Astrocyte (in vitro differentiated cells and primary cell): ENCODE data around the gene FOSL2. TPM values are rescaled to one million over a fixed set of nuclear protein-coding genes. Genes with fewer than 3 reads are reported as not detected.

Source experiments
- DNase-seq: peaks from one replicate; pipeline ENCODE4 v3.0.0-alpha.2; 2010; ENCODE audit warnings: low read depth
- FAIRE-seq: peaks from 2 replicates; lab custom pipeline; 2011; peaks lifted over from hg19 to GRCh38; lab: Jason Lieb, UNC
- H2AFZ ChIP-seq: 2 replicates; pipeline ENCODE4 v1.6.0; 2012; ENCODE audit warnings: low read depth, low read length, inconsistent platforms
- H3K27ac ChIP-seq: 2 replicates; pipeline ENCODE4 v1.5.1; 2011; ENCODE audit warnings: low read depth, low read length, inconsistent platforms
- H3K27me3 ChIP-seq: 2 replicates; pipeline ENCODE4 v1.6.0; 2011; ENCODE audit warnings: low read length, inconsistent platforms; ENCODE audit not compliant: insufficient read depth
- H3K36me3 ChIP-seq: 2 replicates; pipeline ENCODE4 v1.5.1; 2011; ENCODE audit warnings: low read length, inconsistent platforms; ENCODE audit not compliant: insufficient read depth
- H3K4me1 ChIP-seq: 2 replicates; pipeline ENCODE4 v1.5.1; 2011; ENCODE audit warnings: low read length, inconsistent platforms; ENCODE audit not compliant: insufficient read depth
- H3K4me2 ChIP-seq: 2 replicates; pipeline ENCODE4 v1.6.0; 2012; ENCODE audit warnings: low read length, inconsistent platforms
- H3K4me3 ChIP-seq: 2 replicates; pipeline ENCODE4 v1.5.1; 2011; ENCODE audit warnings: low read depth, mild to moderate bottlenecking, low read length, inconsistent platforms; ENCODE audit not compliant: insufficient read depth
- H3K79me2 ChIP-seq: 2 replicates; pipeline ENCODE4 v1.6.0; 2012; ENCODE audit warnings: mild to moderate bottlenecking, low read length, inconsistent platforms; ENCODE audit not compliant: insufficient read depth
- H3K9ac ChIP-seq: 2 replicates; pipeline ENCODE4 v1.6.0; 2012; ENCODE audit warnings: mild to moderate bottlenecking, low read length, inconsistent platforms
- H3K9me3 ChIP-seq: 2 replicates; pipeline ENCODE4 v1.5.1; 2012; ENCODE audit warnings: low read depth, mild to moderate bottlenecking, low read length, inconsistent platforms; ENCODE audit not compliant: insufficient read depth
- H4K20me1 ChIP-seq: 2 replicates; pipeline ENCODE4 v1.6.0; 2012; ENCODE audit warnings: low read length, inconsistent platforms; ENCODE audit not compliant: insufficient read depth
- H3K27ac Mint-ChIP-seq: one replicate; pipeline ENCODE4 v1.8.0; 2021; ENCODE audit warnings: mild to moderate bottlenecking, mixed read lengths; ENCODE audit not compliant: unreplicated experiment
- H3K27me3 Mint-ChIP-seq: one replicate; pipeline ENCODE4 v1.8.0; 2021; ENCODE audit warnings: low read depth, mixed read lengths; ENCODE audit not compliant: unreplicated experiment
- H3K36me3 Mint-ChIP-seq: one replicate; pipeline ENCODE4 v1.8.0; 2021; ENCODE audit warnings: low read depth, mixed read lengths; ENCODE audit not compliant: unreplicated experiment
- H3K4me1 Mint-ChIP-seq: one replicate; pipeline ENCODE4 v1.8.0; 2021; ENCODE audit warnings: low read depth, mixed read lengths; ENCODE audit not compliant: unreplicated experiment
- H3K4me3 Mint-ChIP-seq: one replicate; pipeline ENCODE4 v1.8.0; 2021; ENCODE audit warnings: mild to moderate bottlenecking, moderate library complexity, mixed read lengths; ENCODE audit not compliant: unreplicated experiment
- H3K9me3 Mint-ChIP-seq: one replicate; pipeline ENCODE4 v1.8.0; 2021; ENCODE audit warnings: mild to moderate bottlenecking, mixed read lengths; ENCODE audit not compliant: unreplicated experiment
- EZH2 ChIP-seq: IDR thresholded peaks from 2 replicates; pipeline ENCODE4 v1.6.1; 2012; ENCODE audit warnings: mild to moderate bottlenecking, low read length, inconsistent platforms; ENCODE audit not compliant: insufficient read depth
- total RNA-seq: library from RNA; stranded (reverse); gene quantifications from 2 replicates; pipeline ENCODE4 v1.2.1, GENCODE V29; 2021
- TF ChIP-seq, protein P1 (sequence below): IDR thresholded peaks from 2 replicates; pipeline ENCODE4 v1.5.1; 2011; ENCODE audit warnings: low read depth, mild to moderate bottlenecking, inconsistent platforms, low read length, moderate library complexity; ENCODE audit not compliant: insufficient read depth

The FOSL2 gene
- total RNA-seq, 1 donor from 2014 or later, result 158 TPM

DNA sequence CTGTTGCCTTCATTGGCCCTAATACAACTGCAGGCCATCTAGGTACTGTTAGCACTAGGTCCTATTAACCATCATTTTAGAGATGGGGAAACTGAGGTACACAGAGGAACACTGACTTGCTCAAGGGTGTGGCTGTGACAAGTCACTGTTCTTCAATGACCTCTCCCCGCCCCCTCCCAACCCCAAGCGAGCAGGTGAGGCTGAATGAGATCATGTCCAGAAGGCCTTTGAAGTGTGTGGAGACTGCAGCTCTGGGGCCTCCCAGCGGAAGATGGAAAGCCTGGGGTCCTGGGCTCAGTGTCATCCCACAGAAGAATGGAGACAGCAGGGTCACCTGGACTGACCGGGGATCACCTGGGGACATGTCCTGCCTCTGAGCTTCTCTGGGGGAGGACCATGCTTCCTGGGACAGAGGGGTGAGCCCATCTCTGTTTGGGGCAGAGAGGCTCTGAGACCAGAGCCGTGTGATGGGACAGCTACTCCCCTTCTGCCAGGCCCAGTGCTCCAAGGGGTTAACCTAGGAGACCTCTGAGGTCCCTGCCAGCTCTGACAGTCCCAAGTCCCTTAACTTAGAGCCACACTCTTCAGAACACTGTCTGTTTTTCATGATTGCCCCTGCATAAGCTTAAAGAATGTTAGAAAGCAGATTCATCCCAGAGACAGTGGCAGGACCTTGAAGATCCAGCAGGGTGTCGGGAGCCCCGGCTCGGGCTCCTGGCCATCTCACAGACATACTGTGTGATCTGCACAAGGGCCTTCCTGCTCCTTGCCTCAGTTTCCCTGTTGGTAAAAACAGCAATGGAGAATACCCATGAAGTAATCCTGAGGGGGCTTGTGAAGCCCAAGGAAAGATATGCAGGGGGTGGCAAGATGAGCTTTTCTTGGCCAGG lies 16.7 kb upstream of the FOSL2 start:
- Histone ChIP-seq H3K4me1 (no peaks in the 10 kb centered on the region), H3K79me2 (no peaks in the 10 kb centered on the region), H3K27me3 (no peaks in the 10 kb centered on the region), H3K4me3 (no peak overlapping the region), H3K4me2 (no peak overlapping the region), H2AFZ (no peak overlapping the region), H3K36me3 (no peaks in the 10 kb centered on the region), H3K9ac (no peak overlapping the region), H3K27ac (no peak overlapping the region), H3K9me3 (no peaks in the 10 kb centered on the region), H4K20me1 (no peaks in the 10 kb centered on the region)
- FAIRE-seq, result no peak
- TF ChIP-seq EZH2, result no peak
- TF ChIP-seq, protein P1, sequence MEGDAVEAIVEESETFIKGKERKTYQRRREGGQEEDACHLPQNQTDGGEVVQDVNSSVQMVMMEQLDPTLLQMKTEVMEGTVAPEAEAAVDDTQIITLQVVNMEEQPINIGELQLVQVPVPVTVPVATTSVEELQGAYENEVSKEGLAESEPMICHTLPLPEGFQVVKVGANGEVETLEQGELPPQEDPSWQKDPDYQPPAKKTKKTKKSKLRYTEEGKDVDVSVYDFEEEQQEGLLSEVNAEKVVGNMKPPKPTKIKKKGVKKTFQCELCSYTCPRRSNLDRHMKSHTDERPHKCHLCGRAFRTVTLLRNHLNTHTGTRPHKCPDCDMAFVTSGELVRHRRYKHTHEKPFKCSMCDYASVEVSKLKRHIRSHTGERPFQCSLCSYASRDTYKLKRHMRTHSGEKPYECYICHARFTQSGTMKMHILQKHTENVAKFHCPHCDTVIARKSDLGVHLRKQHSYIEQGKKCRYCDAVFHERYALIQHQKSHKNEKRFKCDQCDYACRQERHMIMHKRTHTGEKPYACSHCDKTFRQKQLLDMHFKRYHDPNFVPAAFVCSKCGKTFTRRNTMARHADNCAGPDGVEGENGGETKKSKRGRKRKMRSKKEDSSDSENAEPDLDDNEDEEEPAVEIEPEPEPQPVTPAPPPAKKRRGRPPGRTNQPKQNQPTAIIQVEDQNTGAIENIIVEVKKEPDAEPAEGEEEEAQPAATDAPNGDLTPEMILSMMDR, result no peak
- Mint-ChIP-seq H3K27me3 (peaks cover 68% of the 10 kb centered on the region), H3K36me3 (no peaks in the 10 kb centered on the region), H3K4me1 (no peaks in the 10 kb centered on the region), H3K27ac (no peak overlapping the region), H3K9me3 (no peaks in the 10 kb centered on the region), H3K4me3 (no peak overlapping the region)
- DNase-seq, result no peak

DNA sequence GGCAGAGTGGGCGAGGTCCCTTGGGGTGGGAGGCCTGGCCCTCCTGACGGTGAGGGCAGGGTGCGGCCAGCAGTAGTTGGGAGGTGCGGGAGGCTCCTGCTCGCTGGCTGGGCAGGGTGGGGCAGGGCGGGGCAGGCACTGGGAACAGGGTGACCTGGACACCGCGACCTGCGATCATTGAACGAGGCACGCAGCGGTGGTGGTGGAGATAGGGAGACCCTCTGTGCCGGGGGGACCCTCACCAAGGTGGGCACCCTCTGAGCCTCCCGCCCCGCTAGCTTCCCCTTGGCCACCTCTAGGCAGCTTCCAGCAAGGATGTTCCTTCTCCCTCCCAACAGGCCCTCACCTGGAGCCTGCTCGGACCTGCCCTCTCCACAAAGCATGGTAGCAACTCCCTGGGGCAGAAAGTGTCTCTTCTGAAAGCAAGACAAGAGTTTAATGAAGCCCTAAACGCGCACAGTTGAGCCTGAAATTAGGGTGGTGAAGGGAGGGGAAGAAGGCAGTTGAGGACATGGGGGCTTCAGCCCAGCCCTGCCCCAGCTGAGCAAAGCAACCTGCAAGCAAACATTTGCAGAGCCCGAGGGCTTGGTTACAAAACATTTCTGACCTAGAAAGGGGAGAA lies 15.4 kb upstream of the FOSL2 start:
- H3K27ac ChIP-seq, result no peak overlapping the region
- Mint-ChIP-seq H3K27me3 (peaks cover 69% of the 10 kb centered on the region), H3K36me3 (no peaks in the 10 kb centered on the region), H3K4me1 (no peaks in the 10 kb centered on the region), H3K9me3 (no peaks in the 10 kb centered on the region), H3K4me3 (no peak overlapping the region), H3K27ac (no peak overlapping the region)
- TF ChIP-seq EZH2, result no peak
- TF ChIP-seq, protein P1, result no peak
- no peak overlapping the region for H3K4me2 ChIP-seq
- DNase-seq, result no peak
- no peaks in the 10 kb centered on the region for H3K36me3 ChIP-seq
- no peaks in the 10 kb centered on the region for H4K20me1 ChIP-seq
- no peaks in the 10 kb centered on the region for H3K9me3 ChIP-seq
- no peak overlapping the region for H2AFZ ChIP-seq
- no peaks in the 10 kb centered on the region for H3K27me3 ChIP-seq
- no peak overlapping the region for H3K9ac ChIP-seq
- no peak overlapping the region for H3K4me3 ChIP-seq
- FAIRE-seq, result no peak
- no peaks in the 10 kb centered on the region for H3K4me1 ChIP-seq
- H3K79me2 ChIP-seq, result no peaks in the 10 kb centered on the region
